Kasumi-1 (cell line): ENCODE measurements around the gene ANKMY1.

Experiments used
- DNase-seq, 2 experiments: peaks; one replicate each; lab custom pipeline; 2025; lab: John Stamatoyannopoulos, UW

ANKMY1 gene, protein sequence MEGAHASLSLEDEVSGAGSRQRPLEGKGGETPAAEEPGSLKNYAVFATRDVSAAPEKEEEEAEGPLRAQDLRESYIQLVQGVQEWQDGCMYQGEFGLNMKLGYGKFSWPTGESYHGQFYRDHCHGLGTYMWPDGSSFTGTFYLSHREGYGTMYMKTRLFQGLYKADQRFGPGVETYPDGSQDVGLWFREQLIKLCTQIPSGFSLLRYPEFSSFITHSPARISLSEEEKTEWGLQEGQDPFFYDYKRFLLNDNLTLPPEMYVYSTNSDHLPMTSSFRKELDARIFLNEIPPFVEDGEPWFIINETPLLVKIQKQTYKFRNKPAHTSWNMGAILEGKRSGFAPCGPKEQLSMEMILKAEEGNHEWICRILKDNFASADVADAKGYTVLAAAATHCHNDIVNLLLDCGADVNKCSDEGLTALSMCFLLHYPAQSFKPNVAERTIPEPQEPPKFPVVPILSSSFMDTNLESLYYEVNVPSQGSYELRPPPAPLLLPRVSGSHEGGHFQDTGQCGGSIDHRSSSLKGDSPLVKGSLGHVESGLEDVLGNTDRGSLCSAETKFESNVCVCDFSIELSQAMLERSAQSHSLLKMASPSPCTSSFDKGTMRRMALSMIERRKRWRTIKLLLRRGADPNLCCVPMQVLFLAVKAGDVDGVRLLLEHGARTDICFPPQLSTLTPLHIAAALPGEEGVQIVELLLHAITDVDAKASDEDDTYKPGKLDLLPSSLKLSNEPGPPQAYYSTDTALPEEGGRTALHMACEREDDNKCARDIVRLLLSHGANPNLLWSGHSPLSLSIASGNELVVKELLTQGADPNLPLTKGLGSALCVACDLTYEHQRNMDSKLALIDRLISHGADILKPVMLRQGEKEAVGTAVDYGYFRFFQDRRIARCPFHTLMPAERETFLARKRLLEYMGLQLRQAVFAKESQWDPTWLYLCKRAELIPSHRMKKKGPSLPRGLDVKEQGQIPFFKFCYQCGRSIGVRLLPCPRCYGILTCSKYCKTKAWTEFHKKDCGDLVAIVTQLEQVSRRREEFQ

DNA sequence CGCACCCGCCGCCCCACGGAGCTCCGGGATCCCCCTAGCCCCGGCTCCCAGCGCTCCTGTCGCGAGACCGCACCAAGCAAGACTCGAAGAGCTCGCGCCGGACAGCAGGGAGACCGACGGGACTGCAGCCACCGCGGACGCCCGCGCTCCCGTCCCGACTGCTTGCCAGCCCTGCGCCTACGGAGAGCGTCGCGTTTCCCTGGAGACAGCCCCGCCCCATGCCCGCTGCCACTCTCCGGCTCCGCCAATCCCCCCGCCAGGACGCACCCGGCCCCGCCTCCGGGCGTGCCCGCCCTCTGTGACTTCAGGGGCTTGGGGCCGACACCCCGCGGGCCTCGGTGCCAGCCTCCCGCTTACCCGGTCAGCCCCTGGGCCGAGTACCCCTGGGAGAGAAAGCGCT, at the start of gene ANKMY1:
TSS of gene ANKMY1 (minus strand) at position 181 of the 400 bp plus-strand sequence. CDS start 653 bp downstream, outside the sequence.
- DNase-seq: no peak

DNA sequence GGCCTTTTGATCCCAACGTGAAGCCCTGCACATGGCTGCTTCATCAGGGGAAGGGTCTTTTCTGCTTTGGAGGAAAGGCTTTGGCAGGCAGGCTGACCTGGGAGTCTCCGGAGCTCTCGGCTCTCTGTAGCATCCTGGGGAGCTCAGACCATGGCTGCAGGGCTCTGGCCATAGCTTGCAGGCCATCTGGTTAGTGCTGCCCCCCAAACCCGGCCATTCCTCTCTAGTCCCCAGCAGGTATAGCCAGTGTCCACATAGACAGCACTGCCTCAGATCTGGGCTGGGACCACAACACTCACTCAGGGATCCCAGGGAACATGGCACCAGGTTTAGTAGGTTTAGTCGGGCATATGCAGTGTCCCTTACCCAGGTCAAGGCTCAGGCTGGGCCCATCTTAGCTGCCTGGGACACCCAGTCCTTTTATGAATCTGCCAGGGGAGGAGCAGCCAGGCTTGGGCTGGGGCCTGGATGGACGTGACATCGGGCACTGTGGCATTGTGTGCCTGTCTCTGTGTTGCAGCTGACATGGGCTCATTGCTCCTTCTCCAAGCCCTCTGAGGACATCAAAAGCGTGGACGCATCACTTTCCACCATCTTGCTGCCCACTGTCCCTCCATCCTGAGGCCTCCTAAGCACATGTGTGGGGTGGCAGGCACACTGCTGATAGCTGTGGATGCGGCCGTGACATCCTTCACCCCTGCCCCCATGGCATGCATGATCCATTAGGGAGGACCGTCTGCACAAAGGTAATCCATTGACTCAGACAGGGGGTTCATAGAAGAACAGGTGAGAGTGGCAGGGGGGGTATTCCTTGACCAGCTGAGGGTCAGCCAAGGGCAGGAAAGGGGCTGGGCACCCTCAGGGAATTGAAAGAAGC, 48.3 kb upstream of the ANKMY1 start:
- no peak for DNase-seq

DNA sequence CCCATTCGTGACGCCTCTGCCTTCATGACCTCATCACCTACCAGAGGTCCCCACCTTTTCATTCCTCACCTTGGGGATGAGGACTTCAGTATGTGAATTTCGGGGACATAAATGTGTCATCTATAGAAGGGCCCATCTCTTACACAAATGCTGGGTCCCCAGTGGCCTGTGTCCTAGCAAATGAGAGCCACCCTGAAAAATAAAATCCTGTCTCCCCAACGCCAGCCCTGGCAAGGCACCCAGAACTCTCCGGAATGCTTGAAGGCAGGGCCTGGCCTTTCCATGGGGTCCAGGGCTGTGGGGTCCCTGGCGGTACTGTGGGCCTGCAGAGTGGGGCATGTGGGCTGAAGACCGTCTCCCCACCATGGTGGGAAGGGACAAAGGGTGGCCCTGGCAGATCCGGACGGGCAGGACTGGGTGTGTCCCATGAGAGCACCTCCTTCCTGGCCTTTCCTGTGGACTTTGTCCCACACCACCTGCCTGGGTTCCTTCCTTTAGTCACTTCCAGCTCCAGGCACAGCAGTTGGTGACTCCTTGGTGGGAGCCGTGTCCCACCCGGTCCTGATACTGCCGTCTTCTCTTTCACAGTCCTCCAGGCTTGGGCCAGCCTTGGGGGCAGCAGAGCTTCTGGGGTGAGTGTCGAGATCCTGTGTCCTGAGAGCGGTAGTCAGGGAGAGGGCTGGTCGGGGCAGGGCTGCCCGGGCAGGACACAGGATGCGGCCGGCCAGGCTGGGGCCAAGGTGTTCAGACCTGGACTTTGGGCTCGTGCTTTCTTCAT, 47.3 kb upstream of the ANKMY1 start:
- no peak for DNase-seq

DNA sequence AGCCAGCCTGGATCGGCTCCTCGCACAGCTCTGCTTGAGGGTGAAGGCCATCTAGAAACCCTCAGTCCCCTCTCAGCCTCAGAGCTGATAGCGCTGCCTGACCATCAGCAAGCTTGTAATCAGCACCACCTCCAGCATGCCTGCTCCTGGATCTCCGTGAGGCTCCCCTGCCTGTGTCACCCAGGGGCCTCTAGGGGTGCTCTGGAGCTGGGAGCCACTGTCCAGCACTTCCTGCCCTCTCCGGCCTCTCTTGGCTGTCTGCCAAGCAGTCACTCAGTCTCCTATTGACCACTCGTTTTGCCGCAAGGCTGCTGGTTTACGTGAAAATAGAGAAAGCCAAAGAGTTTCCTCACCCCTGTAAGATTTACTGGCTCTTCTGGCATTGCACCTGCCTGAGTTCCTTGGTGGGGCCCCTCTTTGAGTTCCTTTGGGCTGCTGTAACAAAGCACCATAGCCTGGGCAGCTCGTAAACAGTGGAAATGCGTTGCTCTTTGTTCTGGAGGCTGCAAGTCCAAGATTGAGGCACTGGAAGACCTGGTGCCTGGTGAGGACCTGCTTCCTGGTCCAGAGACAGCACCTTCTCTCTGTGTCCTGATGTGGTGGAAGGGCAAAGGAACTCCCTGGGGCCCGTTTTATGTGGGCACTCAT, 46.6 kb upstream of the ANKMY1 start:
- DNase-seq: no peak

DNA sequence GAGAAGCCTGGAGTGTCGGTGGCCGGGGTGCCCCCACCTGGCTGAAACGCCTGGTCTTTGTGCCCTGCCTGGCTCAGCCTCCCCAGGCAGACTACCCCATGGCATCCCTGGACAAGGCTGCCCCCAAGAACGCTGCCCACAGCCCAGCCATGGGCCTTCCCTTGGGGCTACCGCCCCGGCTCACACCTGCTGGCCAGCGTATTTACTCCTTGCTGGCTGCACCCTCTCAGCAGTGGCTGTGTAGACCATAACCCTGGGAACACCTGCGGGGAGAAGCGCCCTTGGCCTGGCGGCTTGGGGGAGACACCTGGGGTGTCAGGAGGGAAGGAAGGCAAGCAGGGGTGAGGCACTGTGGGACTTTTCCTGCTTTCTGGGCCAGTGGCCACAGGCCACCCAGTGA, 46.1 kb upstream of the ANKMY1 start:
- no peak for DNase-seq

DNA sequence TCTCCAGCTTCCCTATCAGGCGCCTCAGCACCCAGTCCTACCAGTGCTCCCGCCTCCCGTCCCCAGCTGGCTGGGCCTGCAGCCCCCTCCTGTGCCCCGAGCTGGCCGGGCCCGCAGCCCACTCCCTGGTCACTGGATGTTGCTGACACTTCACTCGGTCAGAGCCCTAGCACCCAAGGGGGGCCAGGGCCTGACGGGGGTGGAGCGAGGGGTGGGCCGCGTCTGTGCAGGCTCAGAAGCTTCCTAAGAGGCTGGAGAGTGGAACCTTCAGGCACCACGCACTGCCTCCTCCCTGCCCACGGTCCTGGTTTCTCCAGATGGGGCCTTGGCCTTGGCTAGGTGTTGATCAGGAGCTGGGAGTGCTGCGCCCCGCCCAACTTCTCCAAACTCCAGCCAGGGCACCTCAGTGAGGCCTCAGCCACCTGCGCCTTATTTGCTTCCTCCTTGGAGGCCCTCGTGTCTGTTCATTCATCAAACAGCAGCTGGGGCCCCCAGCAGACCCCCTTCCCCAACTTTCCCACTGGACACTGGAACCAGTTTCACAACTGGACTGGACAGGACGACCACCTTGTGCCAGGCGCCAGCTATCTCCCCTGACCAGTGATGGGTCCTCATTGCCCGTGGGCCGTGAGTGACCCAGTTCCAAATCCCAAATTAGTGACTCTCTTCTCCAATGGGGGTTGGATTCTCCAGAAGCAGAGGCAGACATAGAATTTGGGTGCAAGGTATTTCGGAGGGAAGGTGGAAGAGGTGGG, 45.5 kb upstream of the ANKMY1 start:
- DNase-seq: no peak

DNA sequence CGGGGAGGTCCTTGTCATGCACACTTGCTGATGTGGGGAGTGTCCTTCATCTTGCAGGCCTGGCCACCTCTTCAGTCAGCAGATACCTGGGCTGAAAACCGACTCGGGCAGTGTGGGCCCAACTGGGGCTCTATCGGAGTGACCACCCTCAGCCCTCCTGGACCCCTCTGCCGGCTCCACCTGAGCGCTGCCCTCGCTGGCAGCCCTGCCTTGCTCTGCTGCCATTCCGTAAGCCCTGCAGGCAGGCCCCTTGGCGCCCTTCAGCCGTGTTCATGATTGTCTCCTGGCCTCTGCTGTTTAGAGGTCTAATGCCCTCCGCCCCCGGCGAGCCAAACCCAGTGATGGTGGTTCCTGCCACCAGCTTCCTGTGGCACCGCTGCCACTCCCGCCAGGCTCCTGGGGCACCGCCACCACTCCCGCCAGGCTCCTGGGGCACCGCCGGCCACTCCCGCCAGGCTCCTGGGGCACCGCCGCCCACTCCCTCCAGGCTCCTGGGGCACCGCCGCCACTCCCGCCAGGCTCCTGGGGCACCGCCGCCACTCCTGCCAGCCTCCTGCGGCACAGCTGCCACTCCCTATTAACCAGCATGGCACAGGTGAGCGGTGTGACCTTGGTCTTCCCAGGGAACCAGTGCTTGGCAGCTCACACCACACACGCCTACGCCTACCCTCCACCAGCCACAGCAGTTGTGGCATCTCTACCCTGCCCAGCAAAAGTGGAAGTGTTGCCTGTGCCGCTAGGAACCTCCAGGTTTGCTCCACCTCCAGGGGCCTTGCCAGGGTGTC, 44.7 kb upstream of the ANKMY1 start:
- no peak for DNase-seq

DNA sequence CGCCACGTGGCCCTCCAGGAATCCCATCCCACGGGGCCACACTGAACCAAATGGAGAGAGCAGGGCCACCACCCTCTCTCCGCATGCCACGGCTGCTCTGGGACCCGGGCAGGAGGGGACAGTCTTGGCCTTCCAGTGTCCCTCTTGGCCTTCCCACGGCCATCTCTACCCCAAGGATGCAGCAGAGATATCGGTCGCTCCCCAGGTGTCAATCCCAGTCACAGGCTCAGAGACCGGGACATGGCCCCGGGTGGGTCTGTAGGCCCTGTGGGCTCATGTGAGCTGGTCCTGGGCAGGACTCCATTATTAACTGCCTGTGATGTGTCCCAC, 44.0 kb upstream of the ANKMY1 start:
- no peak for DNase-seq

DNA sequence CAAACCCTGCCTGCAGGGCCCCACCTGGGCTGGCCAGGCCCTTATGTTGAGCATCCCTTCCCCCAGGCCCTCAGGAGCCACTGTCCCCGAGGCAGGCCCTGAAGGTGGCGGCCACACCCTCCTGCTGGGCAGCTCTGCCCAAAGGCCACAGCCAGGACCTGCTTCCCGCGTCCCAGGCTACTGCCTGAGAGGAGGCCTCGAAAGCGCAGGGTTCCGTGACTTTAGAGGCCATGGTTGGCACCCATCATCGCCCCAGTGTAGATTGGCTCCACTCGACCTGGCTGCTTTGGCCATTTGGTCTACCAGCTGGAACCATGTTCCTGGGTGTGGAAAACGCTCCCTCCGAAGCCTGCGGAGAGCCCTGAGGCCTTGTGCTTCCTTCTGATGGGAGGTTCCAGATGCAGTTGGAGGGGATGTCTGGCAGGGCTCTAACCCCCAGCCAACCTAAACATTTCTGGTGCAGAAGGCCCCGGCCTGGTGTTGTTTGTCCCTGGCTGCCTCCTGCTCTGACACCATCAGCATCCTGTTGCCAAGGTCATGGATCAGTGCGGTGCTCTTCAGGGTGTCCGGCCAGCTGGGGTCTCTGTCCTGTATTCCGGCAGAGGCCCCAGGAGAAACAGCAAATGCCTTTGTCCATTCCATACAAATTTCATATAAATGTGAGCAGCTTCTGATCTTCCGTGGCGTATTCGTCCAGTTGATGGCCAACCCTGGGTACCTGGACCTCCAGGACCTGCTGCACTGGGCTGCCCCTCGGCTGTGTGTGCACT, 43.5 kb upstream of the ANKMY1 start:
- no peak for DNase-seq

DNA sequence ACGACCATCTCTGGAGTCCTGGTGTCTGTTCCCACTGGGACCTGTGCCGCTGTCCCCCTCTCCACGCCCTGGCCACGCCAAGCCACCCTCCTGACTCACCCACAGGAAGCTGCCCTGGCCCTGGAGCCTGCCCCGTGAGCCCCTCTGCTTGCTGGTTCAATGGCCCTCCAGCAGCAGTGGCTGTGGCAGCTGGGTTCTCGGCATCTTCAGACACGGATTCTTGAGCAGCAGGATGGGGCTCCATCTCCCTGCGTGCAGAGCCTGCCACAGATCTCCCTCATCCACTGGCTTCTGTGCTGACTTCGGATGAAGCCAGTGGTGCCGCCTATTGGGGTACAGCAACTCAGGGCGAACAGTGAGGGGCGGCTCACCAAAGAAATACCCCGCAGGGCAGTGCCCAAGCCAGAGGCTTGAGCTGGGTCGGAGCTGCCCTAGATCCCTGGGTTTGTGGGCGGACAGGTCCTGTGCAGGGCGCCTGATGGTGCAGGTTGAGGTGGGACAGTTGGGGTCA, 42.7 kb upstream of the ANKMY1 start:
- no peak for DNase-seq

DNA sequence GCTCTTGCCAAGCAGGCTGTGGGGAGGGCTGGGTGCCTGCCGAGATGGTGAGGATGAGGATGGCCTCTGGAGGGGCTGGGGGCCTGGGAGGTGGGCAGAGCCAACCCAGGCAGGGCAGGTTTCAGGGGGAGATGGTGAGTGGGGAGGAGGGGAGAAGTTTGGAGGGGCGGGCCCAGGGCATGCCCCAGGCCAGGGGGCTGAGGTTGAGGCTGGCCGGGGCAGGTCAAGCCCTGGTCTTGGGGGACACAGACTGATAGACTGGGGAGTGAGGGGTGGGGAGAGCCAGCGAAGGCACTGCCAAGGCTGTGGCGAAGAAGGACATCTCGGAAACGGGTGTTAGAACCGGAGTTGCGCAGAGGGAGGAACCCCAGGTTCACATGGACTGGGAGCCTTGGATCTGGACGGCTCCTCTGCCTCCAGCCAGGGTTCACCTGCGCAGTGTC, 41.4 kb upstream of the ANKMY1 start:
- DNase-seq: no peak

DNA sequence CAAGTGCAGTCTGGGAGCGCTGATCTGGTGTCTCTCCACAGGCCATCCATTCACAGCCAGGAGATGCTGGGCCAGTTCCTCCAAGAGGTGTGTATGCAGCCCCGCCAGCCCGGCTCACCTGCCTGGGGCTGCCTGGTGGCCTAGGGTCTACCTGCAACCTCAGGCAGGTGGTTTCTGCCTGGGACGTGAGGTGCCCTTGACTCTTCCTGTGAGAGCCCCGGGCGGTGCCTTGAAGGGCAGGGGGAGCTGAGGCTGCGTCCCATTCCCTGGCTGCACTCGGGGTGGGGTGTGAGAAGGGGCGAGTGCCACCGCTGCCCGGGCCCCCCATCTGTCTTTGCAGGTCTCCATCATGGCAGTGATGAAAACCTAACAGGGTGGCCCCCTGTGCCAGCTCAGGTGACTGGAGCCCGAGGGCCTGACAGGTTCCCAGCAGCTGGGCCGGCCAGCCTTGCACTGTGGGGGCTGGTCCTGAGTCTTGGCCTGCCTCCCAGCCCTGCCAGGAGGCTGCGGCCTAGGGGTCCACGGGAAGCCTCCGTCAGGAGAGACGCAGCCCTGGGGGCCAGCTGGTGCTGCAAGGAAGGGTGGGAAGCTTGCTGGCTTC, 40.6 kb upstream of the ANKMY1 start:
- no peak for DNase-seq

DNA sequence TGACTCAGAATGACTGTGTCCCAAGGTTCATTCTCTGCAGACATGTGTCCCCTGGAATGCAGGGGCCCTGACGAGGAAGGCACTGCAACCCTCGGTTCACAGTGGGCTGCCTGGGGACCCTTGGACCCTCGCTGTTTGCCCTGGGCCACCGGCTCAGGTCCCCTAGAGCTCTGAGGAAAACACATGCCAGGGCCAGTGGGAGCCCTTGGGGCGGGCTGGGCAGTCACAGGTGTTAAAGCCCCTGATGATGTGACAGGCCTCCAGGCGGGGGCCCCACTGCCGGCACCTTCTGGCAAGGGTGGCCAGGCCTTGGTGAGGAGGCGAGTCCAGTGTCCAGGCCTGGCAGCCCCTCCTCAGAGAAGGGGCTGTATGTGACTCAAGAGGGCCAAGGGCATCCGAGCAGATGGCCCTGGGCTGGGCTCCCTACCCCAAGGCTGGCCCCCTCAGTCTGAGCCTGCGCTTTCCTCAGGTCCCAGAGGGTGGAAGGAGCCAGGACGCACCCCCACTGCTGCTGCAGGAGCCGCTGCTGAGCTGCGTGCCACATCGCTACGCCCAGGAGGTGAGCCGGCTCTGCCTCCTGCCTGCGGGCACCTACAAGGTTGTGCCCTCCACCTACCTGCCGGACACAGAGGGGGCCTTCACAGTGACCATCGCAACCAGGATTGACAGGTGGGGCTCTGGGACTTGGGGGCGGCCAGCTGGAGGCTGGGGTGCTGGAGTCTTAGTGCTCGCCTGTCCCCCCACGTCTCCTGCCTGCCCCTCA, 39.8 kb upstream of the ANKMY1 start:
- DNase-seq: no peak

DNA sequence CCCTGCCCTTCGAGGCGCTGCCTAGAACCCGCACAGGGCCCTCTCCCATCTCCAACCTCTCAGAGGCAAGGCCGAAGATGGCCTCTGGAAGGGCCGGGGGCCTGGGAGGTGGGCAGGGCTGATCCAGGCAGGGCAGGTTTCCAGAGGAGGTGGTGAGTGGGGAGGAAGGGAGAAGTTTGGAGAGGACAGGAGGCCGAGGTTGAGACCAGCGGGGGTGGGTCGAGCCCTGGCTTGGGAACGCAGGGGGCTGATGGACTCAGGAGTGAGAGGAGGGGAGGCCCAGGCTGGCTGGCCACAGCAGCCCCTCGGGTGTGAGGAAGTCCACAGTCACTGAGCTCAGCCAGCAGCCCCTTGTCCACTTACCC, 39.2 kb upstream of the ANKMY1 start:
- DNase-seq: no peak

DNA sequence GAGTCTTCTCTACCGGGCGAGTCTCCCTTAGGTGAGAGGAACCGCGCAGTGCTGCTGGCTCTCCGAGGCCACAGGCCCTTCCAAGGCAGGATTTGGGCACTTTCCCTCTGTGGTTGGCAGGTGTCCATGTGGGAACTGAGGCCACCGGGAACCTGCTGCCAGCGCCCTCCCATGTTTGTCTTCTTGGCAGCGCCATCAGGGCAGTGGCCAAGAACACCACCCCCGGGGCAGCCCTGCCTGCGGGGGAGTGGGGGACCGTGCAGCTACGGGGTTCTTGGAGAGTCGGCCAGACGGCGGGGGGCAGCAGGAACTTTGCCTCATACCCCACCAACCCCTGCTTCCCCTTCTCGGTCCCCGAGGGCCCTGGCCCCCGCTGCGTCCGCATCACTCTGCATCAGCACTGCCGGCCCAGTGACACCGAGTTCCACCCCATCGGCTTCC, 38.7 kb upstream of the ANKMY1 start:
- no peak for DNase-seq

DNA sequence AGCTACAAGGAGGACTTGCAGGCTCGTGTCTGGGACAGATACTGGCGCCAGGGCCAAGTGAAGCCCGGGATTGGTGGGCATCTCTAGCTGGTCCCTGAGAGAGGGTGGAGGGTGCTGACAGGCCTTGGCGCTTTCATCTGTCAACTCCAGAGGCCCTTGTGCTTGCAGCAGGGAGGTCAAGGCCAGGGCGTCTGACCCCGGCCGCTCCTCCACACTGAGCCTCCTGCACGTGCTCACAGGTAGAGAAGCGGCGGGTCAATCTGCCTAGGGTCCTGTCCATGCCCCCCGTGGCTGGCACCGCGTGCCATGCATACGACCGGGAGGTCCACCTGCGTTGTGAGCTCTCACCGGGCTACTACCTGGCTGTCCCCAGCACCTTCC, 38.3 kb upstream of the ANKMY1 start:
- DNase-seq: no peak
